HCT116 (cell line): ENCODE data around the gene CFAP77. TPM values are rescaled to one million over a fixed set of nuclear protein-coding genes. Genes with fewer than 3 reads are reported as not detected.

Experiments
- ATAC-seq: fragments of 200-7000 bp; cut with Tn5 transposase; 2 replicates; pipeline ENCODE4 v1.9.1; 2020; ENCODE audit warnings: mild to moderate bottlenecking, moderate library complexity
- BruUV-seq: library from RNA; stranded (reverse); fragments of 400-500 nt; replicated peaks from 2 replicates; lab custom pipeline; 2021; lab: Mats Ljungman, UMichigan
- CTCF ChIA-PET: fragments of 300-600 bp; sonication (Branson Sonifier 250); formaldehyde crosslinking; loops from one replicate; lab custom pipeline; 2021; ENCODE audit warnings: antibody characterized with exemption; lab: Charles Lee
- POLR2A ChIA-PET: fragments of 300-600, 350-600 bp; sonication (Branson Sonifier 250); formaldehyde crosslinking; loops from one replicate; lab custom pipeline; 2021; ENCODE audit warnings: antibody characterized with exemption; lab: Charles Lee
- RAD21 ChIA-PET, 2 experiments: fragments of 300-600 bp; sonication (Branson Sonifier 250); formaldehyde crosslinking; loops; one replicate each; lab custom pipeline; 2023; ENCODE audit warnings: low total read pairs in 2 of 2; ENCODE audit not compliant: uncharacterized antibody in 2 of 2, unreplicated experiment in 2 of 2, low non-redundant PET in 1 of 2; lab: Charles Lee
- DNase-seq: peaks from one replicate; pipeline ENCODE4 v3.0.0-alpha.2; 2010; ENCODE audit warnings: low read depth, low spot score
- H2AFZ ChIP-seq: fragments of 200-600 bp; shearing (Covaris generic), sonication (generic); 2 replicates; pipeline ENCODE4 v1.6.1; 2017; ENCODE audit warnings: low read depth, mixed run types, mixed read lengths, antibody characterized with exemption, low read length; ENCODE audit not compliant: poor library complexity, severe bottlenecking
- H3K27ac ChIP-seq: 2 replicates; pipeline ENCODE4 v1.5.1; 2012; ENCODE audit warnings: low read depth, low read length
- H3K27me3 ChIP-seq: fragments of 200-600 bp; sonication (generic); 2 replicates; pipeline ENCODE4 v1.6.1; 2016; ENCODE audit warnings: mixed run types, low read length, mixed read lengths; ENCODE audit not compliant: insufficient read depth
- H3K36me3 ChIP-seq, 2 experiments: fragments of 200-500 bp in 1 of 2; fragments of 200-600 bp in 1 of 2; sonication (Bioruptor generic) in 1 of 2; sonication (generic) in 1 of 2; 2 replicates each; pipeline versions ENCODE4 v1.5.1 to v1.6.1; 2014 to 2016; ENCODE audit warnings: low read length in 2 of 2, inconsistent platforms in 1 of 2, mixed read lengths in 1 of 2, mixed run types in 1 of 2; ENCODE audit not compliant: insufficient read depth in 2 of 2, control insufficient read depth in 1 of 2
- H3K4me1 ChIP-seq, 2 experiments: fragments of 200-600 bp in 1 of 2; sonication (generic) in 1 of 2; 2 replicates each; pipeline versions ENCODE4 v1.5.1 to v1.6.1; 2012 to 2017; ENCODE audit warnings: low read length in 2 of 2, inconsistent platforms in 1 of 2, mild to moderate bottlenecking in 1 of 2, mixed read lengths in 1 of 2, mixed run types in 1 of 2, moderate library complexity in 1 of 2; ENCODE audit not compliant: insufficient read depth in 2 of 2, control insufficient read depth in 1 of 2
- H3K4me2 ChIP-seq: fragments of 200-600 bp; sonication (generic); 2 replicates; pipeline ENCODE4 v1.6.1; 2017; ENCODE audit warnings: mixed run types, low read length, mixed read lengths
- H3K4me3 ChIP-seq, 2 experiments: fragments of 200-600 bp in 1 of 2; sonication (generic) in 1 of 2; replicated peaks in 1 of 2; 2 replicates each; pipeline ENCODE4 v1.5.1; 2011 to 2016; ENCODE audit warnings: low read length in 2 of 2, control low read depth in 1 of 2, low read depth in 1 of 2, mild to moderate bottlenecking in 1 of 2, mixed read lengths in 1 of 2, mixed run types in 1 of 2
- H3K79me2 ChIP-seq: fragments of 200-600 bp; sonication (generic); 2 replicates; pipeline ENCODE4 v1.6.1; 2017; ENCODE audit warnings: mild to moderate bottlenecking, mixed run types, low read length, moderate library complexity, mixed read lengths; ENCODE audit not compliant: insufficient read depth
- H3K9ac ChIP-seq: fragments of 200-600 bp; sonication (generic); 2 replicates; pipeline ENCODE4 v1.6.1; 2016; ENCODE audit warnings: low read length, mixed read lengths
- H3K9me2 ChIP-seq: fragments of 200-600 bp; sonication (generic), shearing (Covaris generic); 2 replicates; pipeline ENCODE4 v1.6.1; 2017; ENCODE audit warnings: mixed run types, mild to moderate bottlenecking, moderate library complexity; ENCODE audit not compliant: insufficient read depth
- H3K9me3 ChIP-seq, 2 experiments: fragments of 200-500 bp in 1 of 2; fragments of 200-600 bp in 1 of 2; sonication (Bioruptor generic) in 1 of 2; sonication (generic) in 1 of 2; 2 replicates each; pipeline ENCODE4 v1.6.1; 2014 to 2017; ENCODE audit warnings: low read length in 2 of 2, mixed read lengths in 2 of 2, inconsistent platforms in 1 of 2, low read depth in 1 of 2, mild to moderate bottlenecking in 1 of 2, mixed run types in 1 of 2, moderate library complexity in 1 of 2; ENCODE audit not compliant: control insufficient read depth in 1 of 2, insufficient read depth in 1 of 2
- H4K20me1 ChIP-seq: fragments of 200-600 bp; sonication (generic), shearing (Covaris generic); 2 replicates; pipeline ENCODE4 v1.6.1; 2017; ENCODE audit warnings: mixed run types, mild to moderate bottlenecking, moderate library complexity; ENCODE audit not compliant: insufficient read depth
- CBX3 ChIP-seq: IDR thresholded peaks from 2 replicates; pipeline ENCODE4 v1.6.1; 2012; ENCODE audit warnings: low read depth
- CEBPB ChIP-seq: IDR thresholded peaks from 2 replicates; pipeline ENCODE4 v1.6.1; 2012; ENCODE audit warnings: low read depth
- CTCF ChIP-seq, 3 experiments: fragments of 200-600 bp in 1 of 3; sonication (generic) in 1 of 3; IDR thresholded peaks in 2 of 3; conservative IDR thresholded peaks in 1 of 3; 2 replicates each; pipeline ENCODE4 v1.5.1; 2012 to 2017; ENCODE audit warnings: low read depth in 2 of 3, low read length in 2 of 3, antibody characterized with exemption in 1 of 3, borderline replicate concordance in 1 of 3, control low read depth in 1 of 3, mild to moderate bottlenecking in 1 of 3, mixed read lengths in 1 of 3, mixed run types in 1 of 3, moderate library complexity in 1 of 3; ENCODE audit not compliant: insufficient read depth in 1 of 3
- ELF1 ChIP-seq: IDR thresholded peaks from 2 replicates; pipeline ENCODE4 v1.6.1; 2012; ENCODE audit warnings: low read depth, borderline replicate concordance
- EZH2 ChIP-seq: fragments of 200-600 bp; sonication (generic); IDR thresholded peaks from 2 replicates; pipeline ENCODE4 v1.6.1; 2017; ENCODE audit warnings: antibody characterized with exemption, mixed run types
- FOSL1 ChIP-seq: IDR thresholded peaks from 2 replicates; pipeline ENCODE4 v1.6.1; 2012; ENCODE audit warnings: low read depth
- JUND ChIP-seq: IDR thresholded peaks from 2 replicates; pipeline ENCODE4 v1.6.1; 2012
- MAX ChIP-seq: IDR thresholded peaks from 2 replicates; pipeline ENCODE4 v1.6.1; 2012
- POLR2A ChIP-seq: IDR thresholded peaks from 2 replicates; pipeline ENCODE4 v1.7.0; 2011; ENCODE audit warnings: borderline replicate concordance; ENCODE audit not compliant: insufficient read depth, insufficient read length; ENCODE audit errors: extremely low read depth
- RAD21 ChIP-seq: IDR thresholded peaks from 2 replicates; pipeline ENCODE4 v1.6.1; 2012; ENCODE audit warnings: low read depth, mild to moderate bottlenecking
- REST ChIP-seq: IDR thresholded peaks from 2 replicates; pipeline ENCODE4 v1.6.1; 2012; ENCODE audit warnings: low read depth
- SRF ChIP-seq: IDR thresholded peaks from 2 replicates; pipeline ENCODE4 v1.6.1; 2012; ENCODE audit warnings: low read depth
- YY1 ChIP-seq: IDR thresholded peaks from 2 replicates; pipeline ENCODE4 v1.6.1; 2011; ENCODE audit warnings: low read length, low read depth, moderate library complexity, mild to moderate bottlenecking; ENCODE audit not compliant: insufficient replicate concordance; ENCODE audit errors: extremely low read depth
- ZNF274 ChIP-seq: fragments of 200-500 bp; sonication (Bioruptor generic); IDR thresholded peaks from 2 replicates; pipeline ENCODE4 v1.6.1; 2014; ENCODE audit warnings: mild to moderate bottlenecking, low read depth, low read length, inconsistent platforms
- intact Hi-C: fragments of 100-400 bp; cut with micrococcal nuclease; formaldehyde crosslinking; loops from 2 replicates; pipeline ENCODE4 v1.10.0; 2022
- total RNA-seq: library from RNA; stranded (reverse); gene quantifications from one replicate; pipeline ENCODE4 v1.2.1, GENCODE V29; 2021; ENCODE audit not compliant: unreplicated experiment

Gene CFAP77
- total RNA-seq, 1 experiment from 2014 or later, result 0.98 TPM

GRCh38 chr9:132514821-132515220 lies 104.8 kb downstream of the CFAP77 start:
- Histone ChIP-seq H3K4me1 (no peaks in the 10 kb centered on the region), H3K4me2 (no peak overlapping the region), H3K9ac (no peak overlapping the region), H3K36me3 (no peaks in the 10 kb centered on the region), H3K27ac (no peak overlapping the region), H3K4me3 (no peak overlapping the region), H3K9me2 (no peaks in the 10 kb centered on the region), H3K27me3 (no peaks in the 10 kb centered on the region), H3K79me2 (no peaks in the 10 kb centered on the region), H3K9me3 (no peaks in the 10 kb centered on the region), H4K20me1 (no peaks in the 10 kb centered on the region), H2AFZ (no peak overlapping the region)
- ChIA-PET RAD21 (no interaction called here), POLR2A (no interaction called here), CTCF (no interaction called here)
- DNase-seq (no peak), ATAC-seq (no peak)
- no peak for TF ChIP-seq CEBPB
- BruUV-seq, result no TSS peak
- intact Hi-C loops, result no loop called here

- POLR2A ChIA-PET, result no interaction called here
- H3K9ac ChIP-seq, result no peak overlapping the region
- no peak overlapping the region for H3K4me2 ChIP-seq
- H3K27ac ChIP-seq, result no peak overlapping the region
- ATAC-seq, result no peak
- no peaks in the 10 kb centered on the region for H3K9me2 ChIP-seq
- CTCF ChIA-PET, result no interaction called here
- no peak for DNase-seq
- H3K4me3 ChIP-seq, result no peak overlapping the region
- no TSS peak for BruUV-seq
- no peaks in the 10 kb centered on the region for H3K9me3 ChIP-seq
- no peaks in the 10 kb centered on the region for H3K36me3 ChIP-seq
- intact Hi-C loops, result no loop called here
- no peak overlapping the region for H2AFZ ChIP-seq
- TF ChIP-seq CTCF (IDR thresholded peaks at IDR 0.05 in 2 of 3, conservative IDR thresholded peaks at IDR 0.05 in 1 of 3; ENCODE audit: borderline replicate concordance in 1 of 3, insufficient read depth in 1 of 3, low read depth in 2 of 3, low read length in 2 of 3) (no peak), REST (no peak), POLR2A (no peak), ZNF274 (no peak), YY1 (no peak), JUND (no peak), FOSL1 (no peak), MAX (no peak), RAD21 (no peak), EZH2 (no peak), CEBPB (no peak), CBX3 (no peak), ELF1 (no peak), SRF (no peak)
- TF ChIP-seq, all 23 proteins: peak for 0
- RAD21 ChIA-PET, result no interaction called here
- Histone ChIP-seq H3K79me2 (no peaks in the 10 kb centered on the region), H4K20me1 (no peaks in the 10 kb centered on the region), H3K27me3 (no peaks in the 10 kb centered on the region), H3K4me1 (no peaks in the 10 kb centered on the region)
Observed at GRCh38 chr9:132516301-132516700, 106.3 kb downstream of the CFAP77 start.
